HUES6 (cell line): ENCODE measurements around the gene MPP4.

Experiments
- H3K27ac ChIP-seq: 2 replicates; pipeline ENCODE4 v1.7.0; 2013; ENCODE audit warnings: low read depth, mild to moderate bottlenecking, low read length, inconsistent platforms
- H3K27me3 ChIP-seq: 2 replicates; pipeline ENCODE4 v1.6.1; 2013; ENCODE audit warnings: low read length; ENCODE audit not compliant: control insufficient read depth, insufficient read depth
- H3K36me3 ChIP-seq: 2 replicates; pipeline ENCODE4 v1.6.1; 2013; ENCODE audit warnings: low read length; ENCODE audit not compliant: control insufficient read depth, insufficient read depth
- H3K4me1 ChIP-seq: 2 replicates; pipeline ENCODE4 v1.6.1; 2013; ENCODE audit warnings: low read length; ENCODE audit not compliant: control insufficient read depth, insufficient read depth
- H3K4me3 ChIP-seq: 2 replicates; pipeline ENCODE4 v1.5.1; 2013; ENCODE audit warnings: low read depth, low read length
- H3K9ac ChIP-seq: one replicate; pipeline ENCODE4 v1.6.1; 2013; ENCODE audit warnings: mild to moderate bottlenecking, low read length
- H3K9me3 ChIP-seq: 2 replicates; pipeline ENCODE4 v1.6.1; 2013; ENCODE audit warnings: low read depth, low read length; ENCODE audit not compliant: control insufficient read depth, insufficient read depth

Gene MPP4

DNA sequence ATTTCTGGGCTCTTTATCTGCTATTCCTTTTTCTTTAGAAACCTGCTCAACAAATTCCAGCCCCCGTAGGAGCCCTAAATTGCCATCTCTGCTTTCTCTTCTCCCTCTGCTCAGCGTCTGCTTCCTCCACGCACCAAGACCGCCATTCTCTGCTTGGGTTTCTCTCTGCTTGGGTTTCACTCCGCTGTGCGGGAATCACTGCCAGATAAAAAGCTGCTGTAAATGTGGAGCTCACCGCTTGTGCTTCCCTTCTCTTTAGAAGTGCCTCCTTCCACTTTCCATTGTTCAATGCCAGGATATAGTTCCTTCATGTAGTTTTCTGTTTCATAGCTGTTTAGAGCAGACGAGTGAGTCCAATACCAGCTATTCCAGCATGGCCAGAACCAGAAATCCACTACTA, 101.0 kb downstream of the MPP4 start:
- no peaks in the 10 kb centered on the region for H3K27me3 ChIP-seq
- no peaks in the 10 kb centered on the region for H3K36me3 ChIP-seq
- no peak overlapping the region for H3K9ac ChIP-seq
- H3K27ac ChIP-seq = no peak overlapping the region
- no peak overlapping the region for H3K4me3 ChIP-seq
- H3K4me1 ChIP-seq = no peaks in the 10 kb centered on the region
- H3K9me3 ChIP-seq = no peaks in the 10 kb centered on the region
